RPMI7951 (cell line): ENCODE measurements around the gene PWWP2B. TPM values are rescaled to one million over a fixed set of nuclear protein-coding genes. Genes with fewer than 3 reads are reported as not detected.
"Not testable (repeated sequence)": the region's sequence is repeated elsewhere in the genome, so short reads cannot be mapped to it uniquely, and the experiment has no call there.

ENCODE experiments used
- DNase-seq: peaks from one replicate; pipeline ENCODE4 v3.0.0-alpha.2; 2012; ENCODE audit warnings: low read depth
- total RNA-seq: library from RNA; depleted of rRNA; stranded (reverse); fragments of >200 nt; shearing (Covaris generic); gene quantifications from 2 replicates; pipeline ENCODE4 v1.2.3, GENCODE V29; 2014; rRNA removed

The PWWP2B gene
- total RNA-seq, result 4.7 and 5.2 TPM in 2 replicates

GRCh38 chr10:132397036-132397541, at the start of gene PWWP2B:
Gene PWWP2B (plus strand): TSS chr10:132397200. CDS start chr10:132397227, 27 bp downstream.
- peak; percentile 31 for DNase-seq

GRCh38 chr10:132347211-132347930, 49.6 kb upstream of the PWWP2B start:
- DNase-seq, result no peak

- DNase-seq, result no peak
Observed at GRCh38 chr10:132347931-132348267, 49.1 kb upstream of the PWWP2B start.

GRCh38 chr10:132349766-132350165, 47.2 kb upstream of the PWWP2B start:
- DNase-seq, result no peak

- DNase-seq, result no peak
Observed at GRCh38 chr10:132350391-132350790, 46.6 kb upstream of the PWWP2B start.

GRCh38 chr10:132350946-132351345, 46.1 kb upstream of the PWWP2B start:
- no peak for DNase-seq

GRCh38 chr10:132351611-132352010, 45.4 kb upstream of the PWWP2B start:
- DNase-seq, result no peak

- not testable (repeated sequence) for DNase-seq
Observed at GRCh38 chr10:132352462-132353308, 44.3 kb upstream of the PWWP2B start.

- no peak for DNase-seq
Observed at GRCh38 chr10:132353456-132354355, 43.3 kb upstream of the PWWP2B start.

GRCh38 chr10:132354356-132355094, 42.5 kb upstream of the PWWP2B start:
- no peak for DNase-seq

GRCh38 chr10:132355297-132355696, 41.7 kb upstream of the PWWP2B start:
- no peak for DNase-seq

- no peak for DNase-seq
Observed at GRCh38 chr10:132355754-132356153, 41.2 kb upstream of the PWWP2B start.

GRCh38 chr10:132356621-132357195, 40.3 kb upstream of the PWWP2B start:
- DNase-seq, result no peak

- DNase-seq, result no peak
Observed at GRCh38 chr10:132357286-132358058, 39.5 kb upstream of the PWWP2B start.

GRCh38 chr10:132359305-132360040, 37.5 kb upstream of the PWWP2B start:
- DNase-seq, result no peak

- DNase-seq, result no peak
Observed at GRCh38 chr10:132360766-132361447, 36.1 kb upstream of the PWWP2B start.

- no peak for DNase-seq
Observed at GRCh38 chr10:132361581-132362101, 35.4 kb upstream of the PWWP2B start.

GRCh38 chr10:132362151-132362611, 34.8 kb upstream of the PWWP2B start:
- no peak for DNase-seq
